ENCODE data around the gene PARD6A. TPM values are rescaled to one million over a fixed set of nuclear protein-coding genes. Genes with fewer than 3 reads are reported as not detected.

Gene PARD6A
- total RNA-seq, 1 experiment from 2014 or later, result 5.6 TPM

DNA sequence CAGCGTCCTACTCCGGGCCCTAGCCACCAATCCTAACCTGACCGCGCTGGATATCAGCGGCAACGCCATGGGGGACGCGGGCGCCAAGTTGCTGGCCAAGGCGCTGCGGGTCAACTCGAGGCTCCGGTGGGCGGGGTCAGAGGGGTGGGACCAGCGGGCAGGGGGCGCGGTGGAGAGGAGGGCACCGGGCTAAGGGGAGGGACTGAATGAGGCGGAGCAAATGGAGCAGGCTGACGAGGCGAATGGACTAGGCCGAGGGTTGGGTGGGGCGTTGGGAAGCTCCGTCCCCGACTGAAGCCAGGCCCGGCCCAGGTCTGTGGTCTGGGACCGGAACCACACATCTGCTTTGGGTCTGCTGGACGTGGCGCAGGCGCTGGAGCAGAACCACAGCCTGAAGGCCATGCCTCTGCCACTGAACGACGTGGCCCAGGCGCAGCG, 11.2 kb upstream of the PARD6A start:
- no peak overlapping the region for H2AFZ ChIP-seq (ENCODE audit: low read depth, low read length, poor library complexity, severe bottlenecking)
- H3K27me3 ChIP-seq (ENCODE audit: insufficient read depth, low read length), result no peaks in the 10 kb centered on the region
- H3K4me3 ChIP-seq (replicated peaks in 1 of 2; ENCODE audit: low read depth in 1 of 2, low read length in 2 of 2), result no peak overlapping the region
- H3K9me2 ChIP-seq (ENCODE audit: insufficient read depth), result no peaks in the 10 kb centered on the region
- ChIA-PET POLR2A (no interaction called here), CTCF (no interaction called here), RAD21 (ENCODE audit: low non-redundant PET in 1 of 2, low total read pairs in 2 of 2, uncharacterized antibody in 2 of 2, unreplicated experiment in 2 of 2) (no interaction called here)
- BruUV-seq (replicated peaks), result no TSS peak
- no peak overlapping the region for H3K4me2 ChIP-seq (ENCODE audit: low read length)
- H3K27ac ChIP-seq (ENCODE audit: low read depth, low read length), result no peak overlapping the region
- DNase-seq (ENCODE audit: low read depth, low spot score), result no peak
- TF ChIP-seq, protein P1, sequence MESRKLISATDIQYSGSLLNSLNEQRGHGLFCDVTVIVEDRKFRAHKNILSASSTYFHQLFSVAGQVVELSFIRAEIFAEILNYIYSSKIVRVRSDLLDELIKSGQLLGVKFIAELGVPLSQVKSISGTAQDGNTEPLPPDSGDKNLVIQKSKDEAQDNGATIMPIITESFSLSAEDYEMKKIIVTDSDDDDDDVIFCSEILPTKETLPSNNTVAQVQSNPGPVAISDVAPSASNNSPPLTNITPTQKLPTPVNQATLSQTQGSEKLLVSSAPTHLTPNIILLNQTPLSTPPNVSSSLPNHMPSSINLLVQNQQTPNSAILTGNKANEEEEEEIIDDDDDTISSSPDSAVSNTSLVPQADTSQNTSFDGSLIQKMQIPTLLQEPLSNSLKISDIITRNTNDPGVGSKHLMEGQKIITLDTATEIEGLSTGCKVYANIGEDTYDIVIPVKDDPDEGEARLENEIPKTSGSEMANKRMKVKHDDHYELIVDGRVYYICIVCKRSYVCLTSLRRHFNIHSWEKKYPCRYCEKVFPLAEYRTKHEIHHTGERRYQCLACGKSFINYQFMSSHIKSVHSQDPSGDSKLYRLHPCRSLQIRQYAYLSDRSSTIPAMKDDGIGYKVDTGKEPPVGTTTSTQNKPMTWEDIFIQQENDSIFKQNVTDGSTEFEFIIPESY (IDR thresholded peaks at IDR 0.05; ENCODE audit: extremely low read depth, insufficient replicate concordance, low read length), result no peak
- no peak for TF ChIP-seq ZFX (IDR thresholded peaks at IDR 0.05)
- TF ChIP-seq FOSL1 (IDR thresholded peaks at IDR 0.05; ENCODE audit: low read depth), result no peak
- no peak for TF ChIP-seq JUND (IDR thresholded peaks at IDR 0.05)
- TF ChIP-seq ZNF274 (IDR thresholded peaks at IDR 0.05; ENCODE audit: low read depth, low read length), result no peak
- no peak for TF ChIP-seq CBX3 (IDR thresholded peaks at IDR 0.05; ENCODE audit: low read depth)
- no peak for TF ChIP-seq TCF7L2 (IDR thresholded peaks at IDR 0.05; ENCODE audit: borderline replicate concordance, extremely low read depth, insufficient read depth, insufficient read length)
- H3K36me3 ChIP-seq (ENCODE audit: control insufficient read depth in 1 of 2, insufficient read depth in 2 of 2, low read length in 2 of 2), result no peaks in the 10 kb centered on the region
- H3K9me3 ChIP-seq (ENCODE audit: control insufficient read depth in 1 of 2, insufficient read depth in 1 of 2, low read depth in 1 of 2, low read length in 2 of 2), result no peaks in the 10 kb centered on the region
- ATAC-seq, result no peak
- H3K4me1 ChIP-seq (ENCODE audit: control insufficient read depth in 1 of 2, insufficient read depth in 2 of 2, low read length in 2 of 2), result peaks cover 0 to 13% of the 10 kb centered on the region in 2 experiments; a peak in 1 of 4 replicates
- intact Hi-C loops (cut with micrococcal nuclease), result no loop called here
- H4K20me1 ChIP-seq (ENCODE audit: insufficient read depth), result no peaks in the 10 kb centered on the region
- H3K9ac ChIP-seq (ENCODE audit: low read length), result no peak overlapping the region
- peaks cover 2% of the 10 kb centered on the region; the same call in 1 of the 2 replicates for H3K79me2 ChIP-seq (ENCODE audit: insufficient read depth, low read length)

- H3K9me2 ChIP-seq (ENCODE audit: insufficient read depth), result no peaks in the 10 kb centered on the region
- ATAC-seq, result no peak
- DNase-seq (ENCODE audit: low read depth, low spot score), result no peak
- no peak overlapping the region for H2AFZ ChIP-seq (ENCODE audit: low read depth, low read length, poor library complexity, severe bottlenecking)
- intact Hi-C loops (cut with micrococcal nuclease), result no loop called here
- ChIA-PET RAD21 (ENCODE audit: low non-redundant PET in 1 of 2, low total read pairs in 2 of 2, uncharacterized antibody in 2 of 2, unreplicated experiment in 2 of 2) (no interaction called here), POLR2A (no interaction called here), CTCF (no interaction called here)
- no peak overlapping the region for H3K9ac ChIP-seq (ENCODE audit: low read length)
- H3K9me3 ChIP-seq (ENCODE audit: control insufficient read depth in 1 of 2, insufficient read depth in 1 of 2, low read depth in 1 of 2, low read length in 2 of 2), result no peaks in the 10 kb centered on the region
- H3K27ac ChIP-seq (ENCODE audit: low read depth, low read length), result no peak overlapping the region
- peaks cover 2% of the 10 kb centered on the region; the same call in 1 of the 2 replicates for H3K79me2 ChIP-seq (ENCODE audit: insufficient read depth, low read length)
- no TSS peak for BruUV-seq (replicated peaks)
- no peaks in the 10 kb centered on the region for H4K20me1 ChIP-seq (ENCODE audit: insufficient read depth)
- H3K36me3 ChIP-seq (ENCODE audit: control insufficient read depth in 1 of 2, insufficient read depth in 2 of 2, low read length in 2 of 2), result no peaks in the 10 kb centered on the region
- no peak overlapping the region for H3K4me2 ChIP-seq (ENCODE audit: low read length)
- no peak overlapping the region for H3K4me3 ChIP-seq (replicated peaks in 1 of 2; ENCODE audit: low read depth in 1 of 2, low read length in 2 of 2)
- H3K27me3 ChIP-seq (ENCODE audit: insufficient read depth, low read length), result no peaks in the 10 kb centered on the region
- TF ChIP-seq TCF7L2 (IDR thresholded peaks at IDR 0.05; ENCODE audit: borderline replicate concordance, extremely low read depth, insufficient read depth, insufficient read length) (no peak), FOSL1 (IDR thresholded peaks at IDR 0.05; ENCODE audit: low read depth) (no peak), CTCF (IDR thresholded peaks at IDR 0.05 in 2 of 3, conservative IDR thresholded peaks at IDR 0.05 in 1 of 3; ENCODE audit: borderline replicate concordance in 1 of 3, insufficient read depth in 1 of 3, low read depth in 2 of 3, low read length in 2 of 3) (no peak)
- H3K4me1 ChIP-seq (ENCODE audit: control insufficient read depth in 1 of 2, insufficient read depth in 2 of 2, low read length in 2 of 2), result peaks cover 0 to 13% of the 10 kb centered on the region in 2 experiments; a peak in 1 of 4 replicates
Measured at GRCh38 chr16:67650023-67650422, 10.7 kb upstream of the PARD6A start.

Data from HCT116 (cell line).